Aorta (tissue), 5 donors: ENCODE results near the gene SC5D. TPM values are rescaled to one million over a fixed set of nuclear protein-coding genes. Genes with fewer than 3 reads are reported as not detected.

Experiments
- ATAC-seq: fragments of 200-7000 bp; cut with Tn5 transposase; one replicate; pipeline ENCODE4 v1.9.1; 2022; ENCODE audit warnings: moderate library complexity; ENCODE audit not compliant: low FRiP score
- DNase-seq, 2 donors: peaks; one replicate each; pipeline ENCODE4 v3.0.0-alpha.2; 2020
- H3K27ac ChIP-seq, 2 donors: one replicate each; pipeline ENCODE4 v1.5.1; 2013; ENCODE audit warnings: low read length in 2 of 2, mild to moderate bottlenecking in 2 of 2, moderate library complexity in 2 of 2, control low read depth in 1 of 2, inconsistent platforms in 1 of 2, low read depth in 1 of 2
- H3K27me3 ChIP-seq, 2 donors: one replicate each; pipeline ENCODE4 v1.6.1; 2013; ENCODE audit warnings: control low read depth in 1 of 2, low read length in 1 of 2, mild to moderate bottlenecking in 1 of 2, moderate library complexity in 1 of 2; ENCODE audit not compliant: insufficient read depth in 2 of 2, control insufficient read depth in 1 of 2
- H3K36me3 ChIP-seq, 2 donors: one replicate each; pipeline ENCODE4 v1.6.1; 2013; ENCODE audit warnings: control low read depth in 1 of 2, low read length in 1 of 2, mild to moderate bottlenecking in 1 of 2; ENCODE audit not compliant: insufficient read depth in 2 of 2, control insufficient read depth in 1 of 2
- H3K4me1 ChIP-seq, 2 donors: one replicate each; pipeline ENCODE4 v1.6.1; 2013; ENCODE audit warnings: low read length in 2 of 2, control low read depth in 1 of 2, mild to moderate bottlenecking in 1 of 2, moderate library complexity in 1 of 2; ENCODE audit not compliant: insufficient read depth in 2 of 2, control insufficient read depth in 1 of 2
- H3K4me3 ChIP-seq, 2 donors: one replicate each; pipeline ENCODE4 v1.5.1; 2013; ENCODE audit warnings: low read length in 2 of 2, control low read depth in 1 of 2, mild to moderate bottlenecking in 1 of 2
- H3K9me3 ChIP-seq: one replicate; pipeline ENCODE4 v1.6.1; 2013; ENCODE audit warnings: mild to moderate bottlenecking, low read length; ENCODE audit not compliant: control insufficient read depth
- WGBS, 2 donors: extraction: QIAGEN DNeasy Blood & Tissue Kit; methylation state at CpG; one replicate each; pipeline ENCODE4 v1.1.7; 2013; 5-methylcytosine and 5-hydroxymethylcytosine counted together
- intact Hi-C, 2 donors: fragments of 100-400 bp; cut with DNase I; formaldehyde crosslinking; loops; one replicate each; pipeline versions ENCODE4 v1.14.2 to v1.15.0; 2022
- polyA plus RNA-seq, 2 donors: library from polyadenylated mRNA; stranded (reverse); fragments of 200-250 nt; gene quantifications; one replicate each; pipeline ENCODE4 v1.2.3, GENCODE V29; 2013
- total RNA-seq, 2 donors: library from RNA; stranded (reverse); fragmentation: NEBNext Ultra II Directional; extraction: Animal tissue kit (Norgen Biotek cat#: 25700); gene quantifications; one replicate each; pipeline ENCODE4 v1.2.1, GENCODE V29; 2021
- donor health status: healthy with polysubstance abuse.
- donor health status: Bipolar disorder and iron deficiency.
- donor health status: DM: no; HTN: no; CAD: no.
- donor health status: DM: no; HTN: no; CAD: no.
- donor health status: DM: yes; HTN: yes; CAD: no.

The SC5D gene
- total and polyA plus RNA-seq, 4 donors, result 11.2 to 27.3 (median 22.2) TPM

DNA sequence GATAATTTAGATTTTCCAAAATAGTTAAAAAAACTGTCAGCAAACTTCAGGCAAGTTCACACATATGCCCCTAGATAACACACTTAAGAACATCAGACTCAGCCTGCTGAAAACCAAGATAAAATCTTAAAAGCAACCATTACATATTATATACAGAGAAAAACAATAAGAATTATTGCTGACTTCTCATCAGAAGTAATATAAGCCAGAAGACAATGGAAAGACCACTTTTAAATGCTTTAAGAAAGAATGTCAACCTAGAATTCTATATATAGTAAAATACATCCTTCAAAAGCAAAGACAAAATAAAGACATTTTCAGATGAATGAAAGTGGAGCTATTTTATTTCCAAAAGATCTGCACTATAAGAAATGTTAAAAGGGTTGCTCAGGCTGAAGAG is 37.8 kb upstream of the SC5D start:
- intact Hi-C loops, result no loop called here
- Histone ChIP-seq H3K27ac (no peak overlapping the region), H3K4me1 (no peaks in the 10 kb centered on the region), H3K9me3 (no peaks in the 10 kb centered on the region), H3K36me3 (no peaks in the 10 kb centered on the region), H3K27me3 (peaks cover 0 to 3% of the 10 kb centered on the region in 2 donors), H3K4me3 (no peak overlapping the region)
- ATAC-seq (no peak), DNase-seq (no peak)

DNA sequence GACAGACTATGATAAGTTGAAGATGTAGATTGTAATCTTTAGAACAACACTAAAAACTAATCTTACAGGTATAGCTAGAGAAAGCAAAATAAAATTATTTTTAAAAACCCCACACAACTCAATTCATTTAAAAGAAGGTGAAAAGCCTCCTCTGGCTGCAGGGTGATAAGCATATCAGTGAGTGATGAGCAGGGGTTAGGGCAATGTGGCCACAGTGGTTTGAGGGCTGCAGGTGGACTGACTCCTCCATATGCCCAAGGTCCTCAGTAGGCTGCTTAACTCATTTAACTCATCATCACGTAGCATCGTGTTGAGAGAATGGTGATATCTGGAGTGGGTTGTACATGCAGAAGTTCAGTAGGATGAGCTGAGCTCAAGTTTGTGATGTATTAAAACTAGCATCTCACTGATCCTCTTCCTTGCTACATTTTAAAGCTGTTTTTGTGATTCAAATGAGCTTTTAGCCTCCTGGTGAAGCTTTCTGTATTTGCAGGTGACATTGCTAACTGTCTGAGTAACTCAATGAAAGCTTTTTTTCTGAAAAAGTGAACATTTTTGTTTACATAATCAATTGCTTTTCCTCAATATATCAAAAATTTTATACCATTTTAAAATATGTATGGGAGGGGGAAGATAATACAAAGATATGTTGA is 37.0 kb upstream of the SC5D start:
- Histone ChIP-seq H3K4me3 (no peak overlapping the region), H3K27me3 (peaks cover 0 to 2% of the 10 kb centered on the region in 2 donors), H3K4me1 (no peaks in the 10 kb centered on the region), H3K27ac (no peak overlapping the region), H3K9me3 (no peaks in the 10 kb centered on the region), H3K36me3 (no peaks in the 10 kb centered on the region)
- intact Hi-C loops, result no loop called here
- DNase-seq (no peak), ATAC-seq (no peak)
- 82 to 83% methylated on average over 2 of the region's 2 CpGs for WGBS, 2 donors

DNA sequence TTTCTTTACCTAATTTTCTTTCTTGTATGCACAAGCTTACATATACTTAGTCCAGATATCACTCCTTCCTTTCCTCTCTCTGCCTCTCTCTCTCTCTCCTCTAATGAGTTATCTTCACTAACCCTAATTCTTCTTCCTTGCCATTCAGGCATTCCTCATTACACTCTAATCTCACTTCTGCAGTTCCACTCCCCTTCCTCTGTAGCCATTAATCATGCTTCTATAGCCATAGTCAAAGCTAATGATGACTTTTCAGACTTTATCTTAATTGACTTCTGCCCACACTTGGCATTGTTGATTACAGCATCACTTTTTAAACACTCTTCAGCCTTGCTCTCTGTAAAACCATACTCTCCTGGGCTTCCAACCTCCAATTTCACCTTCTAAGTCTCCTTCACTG is 35.3 kb upstream of the SC5D start:
- Histone ChIP-seq H3K27ac (no peak overlapping the region), H3K9me3 (no peaks in the 10 kb centered on the region), H3K36me3 (no peaks in the 10 kb centered on the region), H3K4me1 (no peaks in the 10 kb centered on the region), H3K4me3 (no peak overlapping the region), H3K27me3 (no peaks in the 10 kb centered on the region)
- DNase-seq (no peak), ATAC-seq (no peak)
- intact Hi-C loops, result no loop called here

DNA sequence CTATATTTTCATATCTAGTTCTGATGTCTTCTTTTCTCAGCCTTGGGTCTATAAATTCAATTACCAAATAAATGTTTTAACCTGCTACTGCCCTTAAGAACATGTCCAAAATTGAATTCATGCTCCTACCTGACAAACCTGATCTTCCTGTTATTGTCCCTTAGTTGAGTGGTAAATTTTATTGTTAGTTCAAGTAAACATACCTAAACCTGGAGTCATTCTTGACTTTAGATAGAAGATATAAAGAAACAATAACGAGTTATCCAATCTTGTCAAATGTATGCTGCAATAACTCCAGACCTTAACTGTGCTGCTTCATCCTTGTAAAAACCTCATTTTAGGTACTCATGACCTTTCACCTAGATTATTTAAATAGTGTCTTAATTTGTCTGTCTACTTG is 34.6 kb upstream of the SC5D start:
- no peak for ATAC-seq
- Histone ChIP-seq H3K27me3 (no peaks in the 10 kb centered on the region), H3K36me3 (no peaks in the 10 kb centered on the region), H3K9me3 (no peaks in the 10 kb centered on the region), H3K4me1 (no peaks in the 10 kb centered on the region), H3K27ac (no peak overlapping the region), H3K4me3 (no peak overlapping the region)
- 90 to 91% methylated on average over 1 of the region's 1 CpG for WGBS, 2 donors
- no peak for DNase-seq
- intact Hi-C loops, result no loop called here

DNA sequence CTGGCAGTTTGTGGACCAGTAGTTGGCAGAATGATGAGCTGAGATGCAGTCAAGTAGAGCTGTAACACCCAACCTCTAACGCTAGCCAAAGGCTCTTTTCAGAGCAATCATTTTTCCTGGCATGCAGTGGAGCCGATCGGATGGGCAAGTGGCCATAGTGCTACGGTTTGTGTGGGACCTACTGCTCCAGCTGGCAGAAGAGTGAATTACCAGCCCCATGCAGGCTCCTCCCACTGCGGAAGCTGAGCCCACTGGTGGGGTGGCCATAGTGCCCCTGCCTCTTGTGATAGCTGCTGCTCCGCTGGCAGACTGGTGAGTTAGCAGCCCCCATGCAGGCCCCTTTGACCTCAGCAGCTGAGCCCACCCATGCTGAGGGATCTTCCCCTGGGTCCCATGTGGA is 27.0 kb upstream of the SC5D start:
- Histone ChIP-seq H3K36me3 (no peaks in the 10 kb centered on the region), H3K4me1 (no peaks in the 10 kb centered on the region), H3K9me3 (no peaks in the 10 kb centered on the region), H3K27me3 (peaks cover 0 to 2% of the 10 kb centered on the region in 2 donors), H3K27ac (no peak overlapping the region), H3K4me3 (no peak overlapping the region)
- intact Hi-C loops, result no loop called here
- 61 to 72% methylated on average over 6 of the region's 6 CpGs for WGBS, 2 donors
- no peak for ATAC-seq
- no peak for DNase-seq

DNA sequence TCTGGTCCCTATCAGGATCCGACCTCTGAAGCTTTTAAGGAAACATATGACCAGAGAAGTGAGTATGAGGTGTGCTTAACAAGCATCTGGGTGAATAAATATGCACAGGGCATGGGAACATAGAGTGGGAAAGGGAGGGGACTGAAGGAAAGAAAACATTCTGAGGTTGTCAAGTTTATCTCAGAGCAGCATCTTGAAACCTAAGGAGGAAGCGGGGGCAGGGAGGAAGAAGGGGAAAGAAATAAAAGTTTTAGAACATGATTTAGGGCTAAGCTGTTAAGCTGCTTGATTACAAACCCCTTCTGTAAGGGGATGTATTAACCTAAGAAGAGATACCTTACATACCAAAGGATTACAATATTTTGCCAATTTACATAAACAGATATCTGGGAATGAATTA is 24.0 kb upstream of the SC5D start:
- intact Hi-C loops, result no loop called here
- no peaks in the 10 kb centered on the region for H3K9me3 ChIP-seq
- no peak for DNase-seq
- no peaks in the 10 kb centered on the region for H3K36me3 ChIP-seq
- WGBS, 2 donors, result 33 to 57% methylated on average over 2 of the region's 2 CpGs
- no peaks in the 10 kb centered on the region for H3K4me1 ChIP-seq
- H3K27me3 ChIP-seq, result peaks cover 0 to 2% of the 10 kb centered on the region in 2 donors
- no peak for ATAC-seq
- H3K4me3 ChIP-seq, result no peak overlapping the region
- H3K27ac ChIP-seq, result no peak overlapping the region

DNA sequence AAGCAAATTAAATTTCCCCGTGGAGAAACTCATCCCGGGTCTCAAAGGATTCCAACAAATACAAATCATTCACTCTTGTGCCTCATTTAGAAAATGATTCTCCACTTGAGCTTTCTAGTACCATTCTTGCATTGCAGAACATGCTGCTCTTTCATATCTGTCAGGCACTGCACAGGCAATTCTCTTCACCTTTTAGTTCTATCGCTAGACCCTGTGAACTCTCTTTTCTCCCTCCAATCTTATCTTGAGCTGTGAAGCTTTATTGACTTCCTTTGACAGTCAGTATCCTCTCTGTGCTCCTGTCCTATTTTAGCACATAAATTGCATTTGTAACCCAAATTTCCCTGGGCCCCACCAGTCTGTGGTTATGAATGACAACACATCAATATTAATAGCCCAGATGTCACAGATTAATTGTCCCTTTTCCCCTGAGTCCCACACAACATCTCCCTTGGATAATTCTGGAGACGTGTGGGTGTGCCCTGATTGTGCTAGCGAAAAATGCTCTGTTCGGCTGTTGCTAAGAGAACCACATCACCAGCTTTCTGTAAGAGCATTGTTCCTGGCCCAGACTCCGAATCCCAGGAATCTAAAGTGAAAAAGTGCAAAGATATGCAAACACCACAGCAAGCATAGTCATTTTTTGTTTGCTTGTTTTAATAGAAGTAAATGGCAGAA is 22.4 kb upstream of the SC5D start:
- ATAC-seq (no peak), DNase-seq (no peak)
- WGBS, 2 donors, result 38 to 52% methylated on average over 7 of the region's 7 CpGs
- intact Hi-C loops, result no loop called here
- no peak overlapping the region for H3K4me3 ChIP-seq
- H3K9me3 ChIP-seq, result no peaks in the 10 kb centered on the region
- no peaks in the 10 kb centered on the region for H3K27me3 ChIP-seq
- H3K27ac ChIP-seq, result no peak overlapping the region
- H3K36me3 ChIP-seq, result no peaks in the 10 kb centered on the region
- H3K4me1 ChIP-seq, result no peaks in the 10 kb centered on the region

DNA sequence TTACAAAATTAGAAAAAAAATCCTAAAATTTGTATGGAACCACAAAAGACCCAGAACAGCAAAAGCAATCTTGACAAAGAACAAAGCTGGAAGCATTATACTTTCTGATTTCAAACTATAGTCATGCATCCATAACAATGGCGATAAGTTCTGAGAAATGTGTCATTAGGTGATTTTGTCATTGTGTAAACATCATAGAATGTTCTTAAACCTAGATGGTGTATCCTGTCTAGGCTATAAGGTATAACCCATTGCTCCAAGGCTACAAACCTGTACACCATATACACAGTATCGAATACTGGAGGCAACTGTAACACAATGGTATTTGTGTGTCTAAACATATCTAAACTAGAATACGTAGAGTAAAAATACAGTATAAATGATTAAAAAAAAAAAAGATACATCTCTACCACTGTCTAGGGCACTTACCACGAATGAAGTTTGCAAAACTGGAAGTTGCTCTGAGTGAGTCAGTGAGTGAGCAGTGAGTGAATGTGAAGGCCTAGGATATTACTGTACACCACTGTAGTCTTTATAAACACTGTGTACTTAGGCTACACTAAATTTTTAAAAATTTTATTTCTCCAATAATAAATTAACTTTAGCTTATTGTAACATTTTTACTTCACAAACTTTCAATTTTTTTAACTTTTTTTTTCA is 18.1 kb upstream of the SC5D start:
- H3K27me3 ChIP-seq, result no peaks in the 10 kb centered on the region
- DNase-seq (no peak), ATAC-seq (no peak)
- no peaks in the 10 kb centered on the region for H3K9me3 ChIP-seq
- intact Hi-C loops, result no loop called here
- H3K4me1 ChIP-seq, result no peaks in the 10 kb centered on the region
- H3K4me3 ChIP-seq, result no peak overlapping the region
- no peaks in the 10 kb centered on the region for H3K36me3 ChIP-seq
- WGBS, 2 donors, result 80 to 83% methylated on average over 4 of the region's 4 CpGs
- no peak overlapping the region for H3K27ac ChIP-seq

DNA sequence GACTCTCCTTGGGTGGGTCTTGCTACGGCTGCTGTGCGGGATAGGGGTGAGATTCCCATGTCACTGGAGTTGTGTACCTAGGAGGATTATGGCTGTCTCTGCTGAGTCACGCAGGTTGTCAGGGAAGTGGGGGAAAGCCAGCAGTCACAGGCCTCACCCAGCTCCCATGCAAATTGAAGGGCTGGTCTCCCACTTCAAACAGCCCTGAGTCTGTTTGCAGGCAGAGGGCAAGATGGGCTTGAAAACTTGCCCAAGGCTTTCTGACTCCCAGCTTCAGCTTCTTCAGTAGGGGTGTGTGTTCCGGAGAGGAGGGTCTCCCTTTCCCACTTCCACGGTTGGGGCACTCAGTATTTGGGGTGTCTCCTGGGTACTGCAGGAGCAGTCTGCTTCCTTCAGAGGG is 10.9 kb upstream of the SC5D start:
- no peak for DNase-seq
- no peaks in the 10 kb centered on the region for H3K4me1 ChIP-seq
- H3K27me3 ChIP-seq, result no peaks in the 10 kb centered on the region
- intact Hi-C loops, result no loop called here
- no peak overlapping the region for H3K27ac ChIP-seq
- ATAC-seq, result no peak
- H3K4me3 ChIP-seq, result no peak overlapping the region
- H3K36me3 ChIP-seq, result no peaks in the 10 kb centered on the region
- H3K9me3 ChIP-seq, result peaks cover 1% of the 10 kb centered on the region
- WGBS, 2 donors, result 97 to 100% methylated on average over 5 of the region's 5 CpGs
